Measurements from ENCODE around the gene TMEM45A.

TMEM45A gene

DNA sequence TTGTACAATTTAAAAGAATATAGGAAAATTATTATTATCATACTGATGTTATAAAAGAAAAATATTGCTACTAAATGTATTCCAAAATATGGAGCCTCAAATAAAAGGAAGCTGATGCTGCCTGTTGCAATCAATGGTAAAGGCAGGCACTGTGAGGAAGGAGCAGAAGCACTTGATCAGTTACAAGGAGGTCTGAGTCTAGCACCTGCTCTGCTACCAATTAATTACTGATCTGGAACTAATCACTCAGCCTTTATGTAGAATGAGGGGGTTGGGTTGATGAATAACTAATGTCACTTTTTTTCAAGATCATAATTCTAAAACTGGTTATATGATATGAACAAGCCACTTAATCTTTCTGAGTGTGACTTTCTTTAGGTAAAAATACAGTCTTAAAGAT lies 122.5 kb downstream of the TMEM45A start:
- Histone ChIP-seq H3F3A (ENCODE audit: insufficient read depth) (no peaks in the 10 kb centered on the region), H4K20me1 (ENCODE audit: low read depth, low read length) (no peaks in the 10 kb centered on the region), H3K36me3 (ENCODE audit: low read length) (no peaks in the 10 kb centered on the region), H3K9me2 (replicated peaks; ENCODE audit: insufficient read depth, low read length) (no peaks in the 10 kb centered on the region), H3K4me2 (ENCODE audit: low read depth, low read length, poor library complexity, severe bottlenecking) (no peak overlapping the region), H3K4me3 (ENCODE audit: insufficient read depth, low read length, poor library complexity, severe bottlenecking) (no peak overlapping the region), H3K27me3 (ENCODE audit: low read length) (no peaks in the 10 kb centered on the region), H3K27ac (ENCODE audit: low read depth, low read length) (no peak overlapping the region), H3K79me2 (ENCODE audit: insufficient read depth, low read length) (no peaks in the 10 kb centered on the region), H2AFZ (ENCODE audit: low read depth, low read length, severe bottlenecking) (no peak overlapping the region), H3K9ac (ENCODE audit: low read length) (no peak overlapping the region), H3K9me3 (ENCODE audit: insufficient read depth, low read length) (no peaks in the 10 kb centered on the region)
- TF ChIP-seq EZH2phosphoT487 (conservative IDR thresholded peaks at IDR 0.05; ENCODE audit: low read length): no peak
- TF ChIP-seq, protein P1, sequence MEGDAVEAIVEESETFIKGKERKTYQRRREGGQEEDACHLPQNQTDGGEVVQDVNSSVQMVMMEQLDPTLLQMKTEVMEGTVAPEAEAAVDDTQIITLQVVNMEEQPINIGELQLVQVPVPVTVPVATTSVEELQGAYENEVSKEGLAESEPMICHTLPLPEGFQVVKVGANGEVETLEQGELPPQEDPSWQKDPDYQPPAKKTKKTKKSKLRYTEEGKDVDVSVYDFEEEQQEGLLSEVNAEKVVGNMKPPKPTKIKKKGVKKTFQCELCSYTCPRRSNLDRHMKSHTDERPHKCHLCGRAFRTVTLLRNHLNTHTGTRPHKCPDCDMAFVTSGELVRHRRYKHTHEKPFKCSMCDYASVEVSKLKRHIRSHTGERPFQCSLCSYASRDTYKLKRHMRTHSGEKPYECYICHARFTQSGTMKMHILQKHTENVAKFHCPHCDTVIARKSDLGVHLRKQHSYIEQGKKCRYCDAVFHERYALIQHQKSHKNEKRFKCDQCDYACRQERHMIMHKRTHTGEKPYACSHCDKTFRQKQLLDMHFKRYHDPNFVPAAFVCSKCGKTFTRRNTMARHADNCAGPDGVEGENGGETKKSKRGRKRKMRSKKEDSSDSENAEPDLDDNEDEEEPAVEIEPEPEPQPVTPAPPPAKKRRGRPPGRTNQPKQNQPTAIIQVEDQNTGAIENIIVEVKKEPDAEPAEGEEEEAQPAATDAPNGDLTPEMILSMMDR (IDR thresholded peaks at IDR 0.05; ENCODE audit: insufficient read depth, low read length, poor library complexity, severe bottlenecking): no peak

DNA sequence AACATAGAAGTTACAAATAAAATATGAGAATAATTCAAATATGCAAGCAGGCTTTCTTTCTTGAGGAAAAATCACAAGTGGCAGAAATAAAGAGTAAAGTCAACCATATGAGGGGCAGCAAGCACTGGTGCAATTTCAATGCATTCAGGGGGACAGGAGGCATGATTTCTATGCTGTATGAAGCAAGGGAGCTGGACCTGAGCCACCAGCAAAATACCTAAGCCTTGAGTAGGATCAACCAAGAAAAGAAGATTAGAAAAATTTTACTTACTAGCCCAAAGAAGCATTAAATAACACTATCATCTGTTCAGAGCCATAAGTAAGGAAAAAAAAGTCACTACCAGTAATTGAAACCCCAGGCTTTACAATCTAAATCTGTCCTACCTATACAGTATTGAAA lies 123.3 kb downstream of the TMEM45A start:
- H3K27ac ChIP-seq (ENCODE audit: low read depth, low read length): no peak overlapping the region
- no peaks in the 10 kb centered on the region for H3F3A ChIP-seq (ENCODE audit: insufficient read depth)
- no peaks in the 10 kb centered on the region for H3K9me3 ChIP-seq (ENCODE audit: insufficient read depth, low read length)
- no peak for TF ChIP-seq EZH2phosphoT487 (conservative IDR thresholded peaks at IDR 0.05; ENCODE audit: low read length)
- TF ChIP-seq, protein P1 (IDR thresholded peaks at IDR 0.05; ENCODE audit: insufficient read depth, low read length, poor library complexity, severe bottlenecking): no peak
- H3K27me3 ChIP-seq (ENCODE audit: low read length): no peaks in the 10 kb centered on the region
- no peak overlapping the region for H3K4me3 ChIP-seq (ENCODE audit: insufficient read depth, low read length, poor library complexity, severe bottlenecking)
- no peak overlapping the region for H2AFZ ChIP-seq (ENCODE audit: low read depth, low read length, severe bottlenecking)
- no peak overlapping the region for H3K9ac ChIP-seq (ENCODE audit: low read length)
- H3K79me2 ChIP-seq (ENCODE audit: insufficient read depth, low read length): no peaks in the 10 kb centered on the region
- H3K4me2 ChIP-seq (ENCODE audit: low read depth, low read length, poor library complexity, severe bottlenecking): no peak overlapping the region
- no peaks in the 10 kb centered on the region for H3K36me3 ChIP-seq (ENCODE audit: low read length)
- no peaks in the 10 kb centered on the region for H3K9me2 ChIP-seq (replicated peaks; ENCODE audit: insufficient read depth, low read length)
- no peaks in the 10 kb centered on the region for H4K20me1 ChIP-seq (ENCODE audit: low read depth, low read length)

DNA sequence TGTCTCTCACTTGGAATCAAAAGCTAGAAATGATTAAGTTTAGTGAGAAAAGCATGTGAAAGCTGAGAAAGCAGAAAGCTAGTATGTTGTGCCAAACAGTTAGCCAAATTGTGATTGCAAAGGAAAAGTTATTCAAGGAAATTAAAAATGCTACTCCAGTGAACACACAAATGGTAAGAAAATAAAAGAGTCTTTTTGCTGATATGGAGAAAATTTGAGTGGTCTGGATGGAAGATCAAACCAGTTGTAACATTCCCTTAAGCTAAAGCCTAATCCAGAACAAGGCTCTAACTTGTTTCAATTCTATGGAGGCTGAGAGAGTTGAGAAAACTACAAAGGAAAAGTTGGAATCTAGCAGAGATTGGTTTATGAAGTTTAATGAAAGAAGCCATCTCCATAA lies 128.8 kb downstream of the TMEM45A start:
- no peaks in the 10 kb centered on the region for H3K9me2 ChIP-seq (replicated peaks; ENCODE audit: insufficient read depth, low read length)
- TF ChIP-seq EZH2phosphoT487 (conservative IDR thresholded peaks at IDR 0.05; ENCODE audit: low read length): no peak
- TF ChIP-seq, protein P1 (IDR thresholded peaks at IDR 0.05; ENCODE audit: insufficient read depth, low read length, poor library complexity, severe bottlenecking): no peak
- H3K36me3 ChIP-seq (ENCODE audit: low read length): no peaks in the 10 kb centered on the region
- no peak overlapping the region for H3K27ac ChIP-seq (ENCODE audit: low read depth, low read length)
- no peaks in the 10 kb centered on the region for H3F3A ChIP-seq (ENCODE audit: insufficient read depth)
- no peaks in the 10 kb centered on the region for H3K27me3 ChIP-seq (ENCODE audit: low read length)
- no peak overlapping the region for H3K4me3 ChIP-seq (ENCODE audit: insufficient read depth, low read length, poor library complexity, severe bottlenecking)
- no peaks in the 10 kb centered on the region for H3K9me3 ChIP-seq (ENCODE audit: insufficient read depth, low read length)
- H3K79me2 ChIP-seq (ENCODE audit: insufficient read depth, low read length): no peaks in the 10 kb centered on the region
- H3K9ac ChIP-seq (ENCODE audit: low read length): no peak overlapping the region
- no peak overlapping the region for H2AFZ ChIP-seq (ENCODE audit: low read depth, low read length, severe bottlenecking)
- no peaks in the 10 kb centered on the region for H4K20me1 ChIP-seq (ENCODE audit: low read depth, low read length)
- no peak overlapping the region for H3K4me2 ChIP-seq (ENCODE audit: low read depth, low read length, poor library complexity, severe bottlenecking)

All from SU-DHL-6 (cell line).